ENCODE data around the gene EYA4. TPM values are rescaled to one million over a fixed set of nuclear protein-coding genes. Genes with fewer than 3 reads are reported as not detected.

Gene EYA4
- total and polyA plus RNA-seq, 2 of the 4 experiments (the other 2 are of a cell fraction): 5.7 to 11.1 TPM

DNA sequence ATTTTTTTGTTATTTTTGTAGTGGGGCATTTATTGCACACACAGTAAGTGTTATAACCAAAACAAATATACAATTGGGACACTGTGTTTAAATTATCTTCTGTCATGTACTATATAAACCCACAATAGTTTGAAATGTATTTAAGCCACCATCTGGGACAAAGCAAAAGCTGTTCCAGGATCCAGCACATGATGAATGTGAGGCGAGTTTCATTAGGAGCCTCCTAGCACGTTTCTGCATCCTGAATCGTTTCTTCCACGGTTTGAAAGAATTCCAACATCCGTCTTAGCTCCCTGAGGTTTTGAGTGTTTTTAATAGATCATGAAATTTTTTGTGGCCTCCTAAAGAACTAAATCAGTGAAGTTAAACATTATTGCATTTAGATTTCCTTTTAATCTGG is 65.8 kb downstream of the EYA4 start:
- dilution Hi-C loops (cut with HindIII; ENCODE audit: low sequenced_read_pairs, unreplicated experiment) (no loop called here), in situ Hi-C loops (cut with MboI; ENCODE audit: low sequenced_read_pairs) (no loop called here), intact Hi-C loops (cut with micrococcal nuclease) (no loop called here)
- no peak for ATAC-seq (ENCODE audit: low read depth)
- no peaks in the 10 kb centered on the region; the same call in 1 of the 2 replicates for H3K36me3 ChIP-seq (ENCODE audit: control insufficient read depth, insufficient read depth, low read length)
- no peak overlapping the region for H2AK9ac ChIP-seq (replicated peaks; ENCODE audit: low read depth, low read length, poor library complexity)
- H3K14ac ChIP-seq (replicated peaks; ENCODE audit: low read depth, low read length): no peak overlapping the region
- H3K9ac ChIP-seq (ENCODE audit: low read depth, low read length): no peak overlapping the region
- H2BK5ac ChIP-seq (ENCODE audit: low read depth, low read length, poor library complexity, severe bottlenecking): no peak overlapping the region
- ChIA-PET POLR2A (ENCODE audit: unreplicated experiment) (no interaction called here), CTCF (no interaction called here)
- no peak overlapping the region for H2BK120ac ChIP-seq (ENCODE audit: low read depth, low read length)
- no peak overlapping the region for H4K8ac ChIP-seq (ENCODE audit: low read depth in 2 of 2, low read length in 2 of 2)
- H2AFZ ChIP-seq (replicated peaks; ENCODE audit: low read length, poor library complexity): no peak overlapping the region
- H3K4me2 ChIP-seq (ENCODE audit: low read depth, low read length): no peak overlapping the region
- H3K4me3 ChIP-seq (ENCODE audit: insufficient read depth, low read depth, low read length): no peak overlapping the region
- no TSS peak for BruUV-seq (replicated peaks)
- TF ChIP-seq RCOR1 (IDR thresholded peaks at IDR 0.05; ENCODE audit: insufficient replicate concordance, low read length): no peak
- no peak for TF ChIP-seq POLR2A (IDR thresholded peaks at IDR 0.05; ENCODE audit: low read depth, low read length)
- TF ChIP-seq CEBPB (IDR thresholded peaks at IDR 0.05; ENCODE audit: low read depth, low read length): no peak
- no peak for TF ChIP-seq CTCF (conservative IDR thresholded peaks at IDR 0.05; ENCODE audit: low read depth, low read length)
- no peak for TF ChIP-seq NFE2L2 (IDR thresholded peaks at IDR 0.05; ENCODE audit: low read depth, low read length)
- TF ChIP-seq MAZ (IDR thresholded peaks at IDR 0.05; ENCODE audit: borderline replicate concordance, low read depth, low read length): no peak
- TF ChIP-seq RFX5 (IDR thresholded peaks at IDR 0.05; ENCODE audit: low read depth, low read length): no peak
- TF ChIP-seq BHLHE40 (IDR thresholded peaks at IDR 0.05; ENCODE audit: low read depth, low read length): no peak
- TF ChIP-seq SMC3 (IDR thresholded peaks at IDR 0.05; ENCODE audit: low read depth, low read length): no peak
- no peak for TF ChIP-seq FOS (IDR thresholded peaks at IDR 0.05; ENCODE audit: low read depth, low read length)
- TF ChIP-seq RAD21 (IDR thresholded peaks at IDR 0.05; ENCODE audit: low read length): no peak
- TF ChIP-seq, protein P1, sequence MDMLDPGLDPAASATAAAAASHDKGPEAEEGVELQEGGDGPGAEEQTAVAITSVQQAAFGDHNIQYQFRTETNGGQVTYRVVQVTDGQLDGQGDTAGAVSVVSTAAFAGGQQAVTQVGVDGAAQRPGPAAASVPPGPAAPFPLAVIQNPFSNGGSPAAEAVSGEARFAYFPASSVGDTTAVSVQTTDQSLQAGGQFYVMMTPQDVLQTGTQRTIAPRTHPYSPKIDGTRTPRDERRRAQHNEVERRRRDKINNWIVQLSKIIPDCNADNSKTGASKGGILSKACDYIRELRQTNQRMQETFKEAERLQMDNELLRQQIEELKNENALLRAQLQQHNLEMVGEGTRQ (IDR thresholded peaks at IDR 0.05; ENCODE audit: low read depth, low read length): no peak
- TF ChIP-seq MAFK (IDR thresholded peaks at IDR 0.05; ENCODE audit: low read depth, low read length): no peak
- TF ChIP-seq MXI1 (IDR thresholded peaks at IDR 0.05; ENCODE audit: borderline replicate concordance, low read depth, low read length): no peak
- no peak for TF ChIP-seq CHD1 (IDR thresholded peaks at IDR 0.05; ENCODE audit: low read depth, low read length)
- TF ChIP-seq, protein P2, sequence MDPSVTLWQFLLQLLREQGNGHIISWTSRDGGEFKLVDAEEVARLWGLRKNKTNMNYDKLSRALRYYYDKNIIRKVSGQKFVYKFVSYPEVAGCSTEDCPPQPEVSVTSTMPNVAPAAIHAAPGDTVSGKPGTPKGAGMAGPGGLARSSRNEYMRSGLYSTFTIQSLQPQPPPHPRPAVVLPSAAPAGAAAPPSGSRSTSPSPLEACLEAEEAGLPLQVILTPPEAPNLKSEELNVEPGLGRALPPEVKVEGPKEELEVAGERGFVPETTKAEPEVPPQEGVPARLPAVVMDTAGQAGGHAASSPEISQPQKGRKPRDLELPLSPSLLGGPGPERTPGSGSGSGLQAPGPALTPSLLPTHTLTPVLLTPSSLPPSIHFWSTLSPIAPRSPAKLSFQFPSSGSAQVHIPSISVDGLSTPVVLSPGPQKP (IDR thresholded peaks at IDR 0.05; ENCODE audit: borderline replicate concordance, low read depth, low read length): no peak
- H2BK20ac ChIP-seq (ENCODE audit: low read depth, low read length): no peak overlapping the region
- no CpG with 5 or more reads among the region's 5 CpGs for WGBS, 2 experiments (ENCODE audit: extremely low coverage in 2 of 2, insufficient read length in 1 of 2)
- no peaks in the 10 kb centered on the region for H3K9me3 ChIP-seq (ENCODE audit: control insufficient read depth, insufficient read depth, low read length)
- H3K4me1 ChIP-seq (ENCODE audit: control insufficient read depth, insufficient read depth, low read length): no peaks in the 10 kb centered on the region
- H2AK5ac ChIP-seq (ENCODE audit: low read depth, low read length): no peak overlapping the region
- H3K27me3 ChIP-seq (ENCODE audit: control insufficient read depth, insufficient read depth, low read length): no peaks in the 10 kb centered on the region
- H3K18ac ChIP-seq (ENCODE audit: low read depth, low read length): no peak overlapping the region
- peaks cover 4 to 14% of the 10 kb centered on the region in 2 experiments; a peak in 3 of 4 replicates for H3K79me1 ChIP-seq (ENCODE audit: low read depth in 1 of 2, low read length in 2 of 2)
- H3K27ac ChIP-seq (ENCODE audit: insufficient read depth, low read length): no peak overlapping the region
- peaks cover under 1% of the 10 kb centered on the region; the same call in 1 of the 2 replicates for H3K9me1 ChIP-seq (ENCODE audit: insufficient read depth, low read length)
- no peak overlapping the region for H3K56ac ChIP-seq (ENCODE audit: extremely low read depth, insufficient read depth, low read length)
- no peak overlapping the region for H2BK15ac ChIP-seq (ENCODE audit: low read depth, low read length)
- H4K91ac ChIP-seq (ENCODE audit: insufficient read depth, low read depth, low read length): no peak overlapping the region
- no peak for DNase-seq
- H3K23ac ChIP-seq (ENCODE audit: low read depth, low read length): no peak overlapping the region
- H4K5ac ChIP-seq (ENCODE audit: low read depth, low read length): no peak overlapping the region
- H3K4ac ChIP-seq (ENCODE audit: low read depth, low read length): no peak overlapping the region
- H4K20me1 ChIP-seq (ENCODE audit: insufficient read depth, low read length): no peaks in the 10 kb centered on the region

Data from IMR-90 (cell line).